IPS-NIHi7 (cell line): ENCODE data around the gene PTPRN2.
"Not testable (repeated sequence)": the region's sequence is repeated elsewhere in the genome, so short reads cannot be mapped to it uniquely, and the experiment has no call there.

Experiments
- DNase-seq: peaks from one replicate; pipeline ENCODE4 v3.0.0; 2012; ENCODE audit warnings: mixed read lengths; ENCODE audit errors: extremely low spot score

PTPRN2 gene

GRCh38 chr7:157955348-157955999, 632.1 kb downstream of the PTPRN2 start:
- DNase-seq, result no peak

GRCh38 chr7:157954901-157955300, 632.7 kb downstream of the PTPRN2 start:
- DNase-seq, result no peak

GRCh38 chr7:157952841-157953645, 634.6 kb downstream of the PTPRN2 start:
- DNase-seq, result no peak

GRCh38 chr7:157952050-157952667, 635.5 kb downstream of the PTPRN2 start:
- no peak for DNase-seq

GRCh38 chr7:157951300-157952049, 636.1 kb downstream of the PTPRN2 start:
- DNase-seq, result no peak

- DNase-seq, result no peak
Measured at GRCh38 chr7:157949711-157950110, 637.9 kb downstream of the PTPRN2 start.

GRCh38 chr7:157947504-157947903, 640.1 kb downstream of the PTPRN2 start:
- DNase-seq, result no peak

GRCh38 chr7:157946398-157947060, 641.1 kb downstream of the PTPRN2 start:
- DNase-seq, result no peak

GRCh38 chr7:157945401-157945800, 642.2 kb downstream of the PTPRN2 start:
- DNase-seq, result no peak

GRCh38 chr7:157944734-157945291, 642.8 kb downstream of the PTPRN2 start:
- no peak for DNase-seq

- DNase-seq, result no peak
Measured at GRCh38 chr7:157944051-157944450, 643.6 kb downstream of the PTPRN2 start.

GRCh38 chr7:157943561-157943960, 644.1 kb downstream of the PTPRN2 start:
- no peak for DNase-seq

- DNase-seq, result no peak
Measured at GRCh38 chr7:157941210-157941609, 646.4 kb downstream of the PTPRN2 start.

GRCh38 chr7:157940497-157940896, 647.1 kb downstream of the PTPRN2 start:
- no peak for DNase-seq

- DNase-seq, result no peak
Measured at GRCh38 chr7:157938211-157938610, 649.4 kb downstream of the PTPRN2 start.

- no peak for DNase-seq
Measured at GRCh38 chr7:157937406-157937805, 650.2 kb downstream of the PTPRN2 start.

GRCh38 chr7:157936976-157937375, 650.6 kb downstream of the PTPRN2 start:
- no peak for DNase-seq

- not testable (repeated sequence) for DNase-seq
Measured at GRCh38 chr7:157935721-157936120, 651.9 kb downstream of the PTPRN2 start.

- DNase-seq, result not testable (repeated sequence)
Measured at GRCh38 chr7:157933219-157934155, 654.1 kb downstream of the PTPRN2 start.
